GM23338 (cell line): ENCODE measurements around the gene PRDM11.

Experiments
- CTCF ChIP-seq, 2 experiments: fragments of 200-600 bp in 1 of 2; sonication (generic) in 1 of 2; conservative IDR thresholded peaks; 2 replicates each; pipeline versions ENCODE4 v1.5.1 to v1.6.1; 2016 to 2017; ENCODE audit warnings: antibody characterized with exemption in 2 of 2, low read depth in 2 of 2, mild to moderate bottlenecking in 2 of 2, moderate library complexity in 1 of 2
- EZH2 ChIP-seq: fragments of 200-600 bp; sonication (generic); IDR thresholded peaks from one replicate; pipeline ENCODE4 v1.8.0; 2017; ENCODE audit warnings: antibody characterized with exemption, mild to moderate bottlenecking, low read depth; ENCODE audit not compliant: unreplicated experiment
- POLR2AphosphoS5 ChIP-seq: IDR thresholded peaks from 2 replicates; pipeline ENCODE4 v1.6.1; 2016; ENCODE audit warnings: antibody characterized with exemption, low read depth
- ZNF114 ChIP-seq: fragments of 250-450 bp; sonication (Bioruptor Pico); IDR thresholded peaks from 2 replicates; pipeline ENCODE4 v1.5.0; 2020; ENCODE audit warnings: mild to moderate bottlenecking, moderate library complexity

- TF ChIP-seq CTCF (conservative IDR thresholded peaks at IDR 0.05; ENCODE audit: low read depth in 2 of 2) (no peak), POLR2AphosphoS5 (no peak), EZH2 (no peak), ZNF114 (CRISPR knock-in tag) (no peak)
Measured at GRCh38 chr11:45219411-45219810, 73.0 kb downstream of the PRDM11 start.
